ENCODE results near the gene BGN.

Gene BGN

DNA sequence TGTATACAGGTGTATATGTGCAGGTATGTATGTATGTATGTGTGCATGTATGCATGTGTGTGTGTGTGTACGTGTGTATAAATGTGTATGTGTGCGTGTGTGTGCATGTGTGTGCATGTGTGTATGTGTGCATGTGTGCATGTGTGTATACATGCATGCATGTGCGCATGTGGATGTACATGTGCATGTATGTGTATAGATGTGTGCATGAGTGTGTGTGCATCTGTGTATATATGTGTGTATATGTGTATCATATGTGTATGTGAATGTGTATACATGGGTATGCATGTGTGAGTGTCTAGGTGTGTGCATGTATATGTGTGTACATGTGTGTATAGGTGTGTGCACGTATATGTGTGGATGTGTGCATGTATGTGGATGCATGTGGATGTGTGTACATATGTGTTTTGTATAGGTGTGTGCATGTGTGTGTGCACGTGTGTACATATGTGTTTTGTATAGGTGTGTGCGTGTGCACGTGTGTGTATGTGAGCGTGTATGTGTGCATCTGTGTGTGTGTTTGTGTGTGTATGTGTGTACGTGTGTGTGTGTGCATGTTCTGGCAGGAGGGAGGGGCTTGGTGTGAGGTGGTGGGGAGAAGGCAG, 6.0 kb downstream of the BGN start:
- DNase-seq (ENCODE audit: low read depth in 2 of 2): no peak
- TF ChIP-seq, protein P1, sequence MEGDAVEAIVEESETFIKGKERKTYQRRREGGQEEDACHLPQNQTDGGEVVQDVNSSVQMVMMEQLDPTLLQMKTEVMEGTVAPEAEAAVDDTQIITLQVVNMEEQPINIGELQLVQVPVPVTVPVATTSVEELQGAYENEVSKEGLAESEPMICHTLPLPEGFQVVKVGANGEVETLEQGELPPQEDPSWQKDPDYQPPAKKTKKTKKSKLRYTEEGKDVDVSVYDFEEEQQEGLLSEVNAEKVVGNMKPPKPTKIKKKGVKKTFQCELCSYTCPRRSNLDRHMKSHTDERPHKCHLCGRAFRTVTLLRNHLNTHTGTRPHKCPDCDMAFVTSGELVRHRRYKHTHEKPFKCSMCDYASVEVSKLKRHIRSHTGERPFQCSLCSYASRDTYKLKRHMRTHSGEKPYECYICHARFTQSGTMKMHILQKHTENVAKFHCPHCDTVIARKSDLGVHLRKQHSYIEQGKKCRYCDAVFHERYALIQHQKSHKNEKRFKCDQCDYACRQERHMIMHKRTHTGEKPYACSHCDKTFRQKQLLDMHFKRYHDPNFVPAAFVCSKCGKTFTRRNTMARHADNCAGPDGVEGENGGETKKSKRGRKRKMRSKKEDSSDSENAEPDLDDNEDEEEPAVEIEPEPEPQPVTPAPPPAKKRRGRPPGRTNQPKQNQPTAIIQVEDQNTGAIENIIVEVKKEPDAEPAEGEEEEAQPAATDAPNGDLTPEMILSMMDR (IDR thresholded peaks at IDR 0.05; ENCODE audit: low read depth, low read length): no peak
- H3K4me3 ChIP-seq (replicated peaks in 1 of 2; ENCODE audit: low read depth in 2 of 2, low read length in 2 of 2): no peak overlapping the region

DNA sequence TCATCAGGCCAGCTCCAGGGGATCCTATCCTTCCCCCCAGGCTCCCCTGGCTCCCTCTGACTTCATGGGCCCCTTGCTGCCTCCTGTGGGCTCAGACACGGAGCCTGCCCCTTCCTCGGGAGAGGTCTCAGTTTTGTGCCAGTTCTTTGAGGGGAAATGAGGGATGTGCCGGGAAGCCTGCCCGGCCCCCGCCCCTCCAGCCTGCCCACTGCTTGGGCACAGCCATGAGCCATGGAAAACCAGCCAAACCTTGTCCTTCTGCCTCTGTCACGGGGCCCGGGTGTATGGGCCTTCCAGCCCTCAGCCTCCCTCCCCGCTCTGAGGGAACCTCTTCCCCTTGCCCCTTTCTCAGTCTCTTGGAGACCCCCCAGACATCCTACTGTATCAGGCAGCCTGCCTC, 6.8 kb downstream of the BGN start:
- no peak overlapping the region for H3K4me3 ChIP-seq (replicated peaks in 1 of 2; ENCODE audit: low read depth in 2 of 2, low read length in 2 of 2)
- DNase-seq (ENCODE audit: low read depth in 2 of 2): no peak
- TF ChIP-seq, protein P1 (IDR thresholded peaks at IDR 0.05; ENCODE audit: low read depth, low read length): no peak

DNA sequence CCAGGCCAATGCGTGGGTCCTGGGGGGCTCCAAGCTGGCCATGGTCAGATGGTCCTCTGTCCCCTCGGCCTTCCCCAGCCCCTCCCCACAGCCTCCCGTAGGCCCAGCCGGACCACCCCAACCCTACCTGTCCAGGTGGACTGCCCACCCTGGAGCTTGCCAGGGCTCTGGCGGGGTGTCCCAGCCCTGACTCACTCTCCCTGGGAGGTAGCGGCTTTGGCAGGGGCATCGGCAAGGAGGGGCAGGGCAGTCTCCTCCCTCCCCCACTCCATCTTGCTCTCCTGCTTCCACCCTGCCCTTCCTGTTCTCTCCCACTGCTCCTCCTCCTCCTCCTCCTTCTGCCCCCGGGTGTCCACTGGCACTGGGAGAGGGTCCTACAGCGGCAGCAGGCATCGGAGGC, 7.4 kb downstream of the BGN start:
- H3K4me3 ChIP-seq (replicated peaks in 1 of 2; ENCODE audit: low read depth in 2 of 2, low read length in 2 of 2): no peak overlapping the region
- no peak for DNase-seq (ENCODE audit: low read depth in 2 of 2)
- TF ChIP-seq, protein P1 (IDR thresholded peaks at IDR 0.05; ENCODE audit: low read depth, low read length): no peak

DNA sequence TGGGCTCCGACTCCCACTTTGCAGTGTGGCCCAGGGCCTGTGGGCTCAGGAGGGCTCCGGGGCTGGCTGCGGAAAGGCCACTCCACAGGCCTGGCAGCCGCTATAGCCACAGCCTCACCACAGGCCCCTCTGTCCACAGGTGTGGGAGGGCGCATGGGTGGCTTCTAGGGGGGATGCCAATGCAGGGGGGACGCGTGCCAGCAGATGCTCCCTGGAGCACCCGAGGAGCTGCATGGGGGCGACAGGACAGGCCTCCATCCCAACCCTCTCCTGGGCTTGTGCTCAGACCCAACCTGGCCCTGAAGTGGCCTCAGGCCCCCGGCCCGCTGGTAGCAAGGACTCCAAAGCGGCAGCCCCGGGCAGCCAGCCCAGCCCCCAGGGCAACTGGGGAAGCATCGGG, 8.0 kb downstream of the BGN start:
- DNase-seq (ENCODE audit: low read depth in 2 of 2): no peak
- TF ChIP-seq, protein P1 (IDR thresholded peaks at IDR 0.05; ENCODE audit: low read depth, low read length): no peak
- no peak overlapping the region for H3K4me3 ChIP-seq (replicated peaks in 1 of 2; ENCODE audit: low read depth in 2 of 2, low read length in 2 of 2)

DNA sequence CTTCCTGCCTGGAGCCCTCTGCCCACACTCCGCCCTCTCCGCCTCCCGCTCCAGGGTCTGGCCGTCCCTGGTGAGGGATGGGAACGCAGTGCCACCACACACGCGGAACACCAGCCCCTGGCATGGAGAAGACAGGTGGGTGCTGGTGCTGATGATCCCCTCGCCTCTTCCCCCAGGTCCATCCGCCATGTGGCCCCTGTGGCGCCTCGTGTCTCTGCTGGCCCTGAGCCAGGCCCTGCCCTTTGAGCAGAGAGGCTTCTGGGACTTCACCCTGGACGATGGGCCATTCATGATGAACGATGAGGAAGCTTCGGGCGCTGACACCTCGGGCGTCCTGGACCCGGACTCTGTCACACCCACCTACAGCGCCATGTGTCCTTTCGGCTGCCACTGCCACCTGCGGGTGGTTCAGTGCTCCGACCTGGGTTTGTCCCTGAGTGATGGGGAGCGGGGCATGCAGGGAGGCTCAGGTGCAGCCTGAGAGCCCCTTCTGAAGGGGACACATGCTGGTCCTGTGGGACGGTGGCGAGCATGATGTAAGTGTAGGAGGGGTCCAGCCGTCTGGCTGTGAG, 9.8 kb downstream of the BGN start:
- TF ChIP-seq, protein P1 (IDR thresholded peaks at IDR 0.05; ENCODE audit: low read depth, low read length): no peak
- H3K4me3 ChIP-seq (replicated peaks in 1 of 2; ENCODE audit: low read depth in 2 of 2, low read length in 2 of 2): no peak overlapping the region
- DNase-seq (ENCODE audit: low read depth in 2 of 2): no peak

DNA sequence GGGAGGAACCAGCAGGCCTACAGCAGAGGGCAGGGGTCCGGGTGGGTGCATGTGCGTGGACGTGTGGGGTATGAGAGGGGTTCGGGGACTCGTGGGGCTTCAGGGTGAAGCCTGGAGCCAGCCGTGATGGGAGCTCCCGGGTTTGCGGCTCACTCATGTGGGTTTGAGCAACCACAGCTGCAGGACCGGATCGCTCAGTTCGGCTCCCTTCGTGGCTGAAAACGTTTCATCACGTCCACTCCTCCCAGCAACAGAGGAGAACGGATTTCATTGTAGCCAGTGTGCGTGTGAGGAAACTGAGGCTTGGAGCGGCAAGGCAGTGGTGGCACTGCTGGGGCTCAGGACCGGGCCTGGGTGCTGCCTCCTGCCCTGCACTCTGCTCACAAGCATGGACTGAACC, 10.6 kb downstream of the BGN start:
- no peak overlapping the region for H3K4me3 ChIP-seq (replicated peaks in 1 of 2; ENCODE audit: low read depth in 2 of 2, low read length in 2 of 2)
- DNase-seq (ENCODE audit: low read depth in 2 of 2): no peak
- TF ChIP-seq, protein P1 (IDR thresholded peaks at IDR 0.05; ENCODE audit: low read depth, low read length): no peak
